Spleen (tissue), 7 donors: ENCODE results near the gene MAGI3.

Experiments
- POLR2AphosphoS5 ChIP-seq, 3 donors: sonication (generic); formaldehyde crosslinking; IDR thresholded peaks; one replicate each; pipeline ENCODE4 v1.5.1; 2017; ENCODE audit warnings: antibody characterized with exemption in 3 of 3
- TF ChIP-seq, protein P1 (sequence below), 11 experiments: fragments of 200-600 bp in 7 of 11; fragments of 450-650 bp in 4 of 11; sonication (generic) in 4 of 11; IDR thresholded peaks in 8 of 11; conservative IDR thresholded peaks in 3 of 11; 1 replicate in 7 of 11; 2 replicates in 4 of 11; pipeline versions ENCODE4 v1.4.0 to v1.8.0; 2016 to 2021; ENCODE audit warnings: antibody characterized with exemption in 11 of 11, inconsistent platforms in 4 of 11, mild to moderate bottlenecking in 1 of 11
- donor health status: DM: no; HTN: no; CAD: no; lungs with moderate emphysema.
- donor health status: DM: no; HTN: no; CAD: no.
- donor health status: DM: no; HTN: no; CAD: no.

DNA sequence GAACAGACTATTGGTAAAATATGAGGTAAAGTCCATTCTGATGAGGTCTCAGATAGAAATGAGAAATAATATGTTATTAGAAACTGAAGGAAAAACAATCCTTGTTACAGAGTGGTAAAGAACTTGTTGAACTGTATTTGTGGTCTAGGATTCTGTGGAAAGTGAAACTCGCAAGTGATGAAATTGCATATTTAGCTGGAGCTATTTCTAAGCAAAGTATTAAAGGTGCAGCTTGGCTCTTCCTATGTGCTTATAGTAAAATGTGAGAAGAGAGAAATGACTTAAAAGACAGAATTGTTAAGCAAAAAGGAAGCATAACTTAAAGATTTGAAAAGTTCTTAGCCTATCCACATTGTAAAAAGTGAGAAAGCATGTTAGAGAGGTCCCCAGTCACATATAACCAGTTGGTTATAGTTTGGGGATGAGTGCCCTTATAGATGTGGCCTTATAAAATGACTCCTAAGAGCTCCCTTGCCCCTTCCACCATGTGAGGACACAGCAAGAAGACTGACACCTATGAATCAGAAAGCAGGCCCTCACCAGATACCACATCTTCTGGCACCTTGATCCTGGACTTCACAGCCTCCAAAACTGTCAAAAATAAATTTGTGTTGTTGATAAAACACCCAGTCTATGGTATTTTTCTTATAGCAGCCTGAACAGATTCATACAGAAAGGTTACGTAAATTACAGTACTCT lies 344.2 kb downstream of the MAGI3 start:
- TF ChIP-seq, protein P1, sequence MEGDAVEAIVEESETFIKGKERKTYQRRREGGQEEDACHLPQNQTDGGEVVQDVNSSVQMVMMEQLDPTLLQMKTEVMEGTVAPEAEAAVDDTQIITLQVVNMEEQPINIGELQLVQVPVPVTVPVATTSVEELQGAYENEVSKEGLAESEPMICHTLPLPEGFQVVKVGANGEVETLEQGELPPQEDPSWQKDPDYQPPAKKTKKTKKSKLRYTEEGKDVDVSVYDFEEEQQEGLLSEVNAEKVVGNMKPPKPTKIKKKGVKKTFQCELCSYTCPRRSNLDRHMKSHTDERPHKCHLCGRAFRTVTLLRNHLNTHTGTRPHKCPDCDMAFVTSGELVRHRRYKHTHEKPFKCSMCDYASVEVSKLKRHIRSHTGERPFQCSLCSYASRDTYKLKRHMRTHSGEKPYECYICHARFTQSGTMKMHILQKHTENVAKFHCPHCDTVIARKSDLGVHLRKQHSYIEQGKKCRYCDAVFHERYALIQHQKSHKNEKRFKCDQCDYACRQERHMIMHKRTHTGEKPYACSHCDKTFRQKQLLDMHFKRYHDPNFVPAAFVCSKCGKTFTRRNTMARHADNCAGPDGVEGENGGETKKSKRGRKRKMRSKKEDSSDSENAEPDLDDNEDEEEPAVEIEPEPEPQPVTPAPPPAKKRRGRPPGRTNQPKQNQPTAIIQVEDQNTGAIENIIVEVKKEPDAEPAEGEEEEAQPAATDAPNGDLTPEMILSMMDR (IDR thresholded peaks at IDR 0.05 in 8 of 11, conservative IDR thresholded peaks at IDR 0.05 in 3 of 11): no peak
- TF ChIP-seq POLR2AphosphoS5 (IDR thresholded peaks at IDR 0.05): no peak
